Lower leg skin (tissue), 4 donors: ENCODE measurements around the gene C17orf113. TPM values are rescaled to one million over a fixed set of nuclear protein-coding genes. Genes with fewer than 3 reads are reported as not detected.

Experiments
- DNase-seq, 2 donors: peaks; one replicate each; pipeline ENCODE4 v3.0.0-alpha.2; 2019; ENCODE audit warnings: low spot score in 2 of 2
- H3K4me3 ChIP-seq: fragments of 200-600 bp; sonication (generic); 2 replicates; pipeline ENCODE4 v1.5.1; 2017; ENCODE audit warnings: mild to moderate bottlenecking, low read depth; ENCODE audit not compliant: poor library complexity, severe bottlenecking
- CTCF ChIP-seq, 3 donors: fragments of 450-650 bp; IDR thresholded peaks; one replicate each; pipeline ENCODE4 v1.5.1; 2016; ENCODE audit warnings: antibody characterized with exemption in 3 of 3, mild to moderate bottlenecking in 3 of 3, moderate library complexity in 2 of 3
- POLR2A ChIP-seq, 2 donors: fragments of 450-650 bp; IDR thresholded peaks; one replicate each; pipeline ENCODE4 v1.6.1; 2016 to 2017; ENCODE audit warnings: antibody characterized with exemption in 2 of 2, mild to moderate bottlenecking in 1 of 2, moderate library complexity in 1 of 2
- WGBS, 2 donors: methylation state at CpG; one replicate each; pipeline ENCODE4 v1.1.5; 2018; 5-methylcytosine and 5-hydroxymethylcytosine counted together
- intact Hi-C: fragments of 100-400 bp; cut with DNase I; formaldehyde crosslinking; loops from one replicate; pipeline ENCODE4 v1.15.0; 2023; ENCODE audit warnings: low total_unique reads
- total RNA-seq, 4 donors: library from RNA; depleted of rRNA; stranded (reverse); fragments of >200 nt; gene quantifications; one replicate each; pipeline ENCODE4 v1.1.0, GENCODE V29; 2016

Gene C17orf113
- total RNA-seq, 4 donors from 2014 or later: 0.97 to 1.8 (median 1.5) TPM

DNA sequence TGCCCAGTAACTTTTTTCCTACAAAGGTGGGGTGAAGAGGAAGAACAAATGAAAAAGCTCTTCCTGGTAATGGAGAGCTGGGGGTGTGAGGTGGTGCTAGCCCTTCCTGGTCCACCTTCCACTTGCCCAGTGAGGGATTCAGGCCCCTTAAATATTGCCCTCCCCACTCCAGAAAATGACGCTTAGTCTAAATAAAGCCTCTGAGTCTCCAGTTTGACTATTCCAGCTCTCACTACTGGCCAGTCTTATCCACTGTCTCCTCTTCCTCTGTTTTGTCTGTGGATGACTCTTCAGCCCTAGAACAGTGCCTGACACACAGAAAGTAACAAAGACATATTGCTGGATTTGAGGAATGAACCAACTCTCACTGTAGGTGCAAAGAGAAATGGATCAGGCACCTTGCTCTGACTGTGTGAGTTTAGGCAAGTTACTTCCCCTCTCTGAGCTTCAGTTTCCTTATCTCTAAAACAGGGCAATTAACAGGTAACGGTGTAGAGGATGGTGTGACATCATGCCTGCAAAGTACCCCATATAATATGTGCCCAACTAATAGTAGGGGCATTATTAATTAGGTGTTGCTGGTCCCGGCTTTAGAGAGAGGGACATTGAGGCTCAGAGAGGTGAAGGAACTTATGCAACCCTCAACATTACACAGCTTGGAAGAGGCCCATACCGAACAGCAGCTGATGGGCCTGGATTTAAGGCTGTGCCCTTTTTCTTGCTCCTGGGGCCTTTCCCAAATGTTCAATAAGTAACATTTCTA lies 26.6 kb upstream of the C17orf113 start:
- WGBS, 2 donors: 89 to 92% methylated on average over 4 of the region's 4 CpGs
- intact Hi-C loops: no loop called here
- TF ChIP-seq POLR2A (IDR thresholded peaks at IDR 0.05) (no peak), CTCF (IDR thresholded peaks at IDR 0.05) (no peak)
- H3K4me3 ChIP-seq: no peak overlapping the region
- no peak for DNase-seq

GRCh38 chr17:42075789-42076188 lies 25.4 kb upstream of the C17orf113 start:
- TF ChIP-seq POLR2A (IDR thresholded peaks at IDR 0.05): no peak
- TF ChIP-seq CTCF (IDR thresholded peaks at IDR 0.05): no peak
- no peak overlapping the region for H3K4me3 ChIP-seq
- DNase-seq: no peak
- 69 to 81% methylated on average over 6 of the region's 6 CpGs for WGBS, 2 donors
- intact Hi-C loops: no loop called here

DNA sequence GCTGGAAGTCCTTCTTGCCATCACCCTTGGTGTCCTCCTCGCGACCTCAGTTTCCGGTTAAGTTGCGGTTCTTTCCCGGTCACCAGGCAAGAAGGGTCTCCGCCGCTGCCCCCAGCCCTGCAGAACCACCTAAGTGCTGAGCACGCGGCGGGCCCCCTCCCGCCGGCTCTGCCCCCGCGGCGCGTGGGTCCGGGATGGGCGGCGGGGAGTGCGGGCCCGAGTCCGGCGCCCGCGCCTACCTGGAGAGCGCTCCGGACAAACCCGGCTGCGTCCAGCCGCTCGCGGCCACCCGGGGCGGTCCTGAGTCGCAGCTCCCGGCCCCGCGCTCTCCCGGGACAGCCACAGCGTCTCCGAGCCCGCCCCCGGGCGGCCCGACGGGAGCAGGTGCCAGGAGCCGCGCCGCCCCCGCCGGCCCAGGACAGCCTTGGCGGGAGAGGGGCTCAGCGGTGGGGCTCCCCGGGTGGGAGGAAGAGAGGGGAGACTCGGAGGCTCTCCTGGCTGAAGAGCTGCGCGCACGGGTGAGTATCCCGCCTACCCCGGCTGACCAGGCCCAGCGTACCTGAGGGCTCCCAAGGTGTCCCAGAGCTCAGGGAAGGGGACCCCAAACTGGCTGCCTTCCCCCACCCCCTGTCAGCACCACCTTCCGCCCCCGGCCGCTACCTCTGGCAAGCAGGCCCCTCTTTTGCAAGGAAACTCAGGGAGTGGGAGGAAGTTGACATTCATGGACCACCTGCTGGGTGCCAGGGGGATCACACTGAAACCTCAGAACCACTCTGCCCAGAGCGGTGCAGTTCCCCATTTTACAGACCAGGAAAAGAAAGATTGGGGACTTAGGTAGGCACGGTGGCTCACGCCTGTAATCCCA lies 22.2 kb upstream of the C17orf113 start:
- intact Hi-C loops: no loop called here

DNA sequence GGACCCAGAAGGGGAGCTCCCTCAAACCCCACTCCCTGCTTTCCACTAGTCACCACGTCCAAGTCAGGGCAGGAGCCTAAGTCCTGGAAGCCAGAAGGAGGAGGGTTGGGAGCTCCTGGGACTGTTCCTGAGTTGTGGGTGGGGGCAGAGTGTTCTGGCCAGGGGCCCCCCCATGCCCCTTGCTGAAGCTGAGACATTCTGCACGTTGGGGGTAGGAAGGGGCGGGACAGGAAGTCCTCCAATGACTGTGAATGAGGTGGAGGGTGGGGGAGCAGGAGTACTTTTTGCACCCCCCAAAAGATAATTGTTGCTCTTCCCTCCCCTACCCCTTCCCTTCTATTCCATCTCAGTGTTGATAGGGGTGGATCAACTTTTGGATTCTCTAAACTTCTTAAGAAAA lies 21.4 kb upstream of the C17orf113 start:
- no peak overlapping the region for H3K4me3 ChIP-seq
- DNase-seq: no peak
- TF ChIP-seq POLR2A (IDR thresholded peaks at IDR 0.05): no peak
- TF ChIP-seq CTCF (IDR thresholded peaks at IDR 0.05): no peak
- WGBS, 2 donors: 17 to 21% methylated on average over 3 of the region's 3 CpGs
- intact Hi-C loops: no loop called here

More for the DNA sequence above, 22.2 kb upstream of the C17orf113 start:
- no peak for DNase-seq
- TF ChIP-seq POLR2A (IDR thresholded peaks at IDR 0.05): no peak
- no peak for TF ChIP-seq CTCF (IDR thresholded peaks at IDR 0.05)
- WGBS, 2 donors: 25 to 38% methylated on average over 27 to 39 of the region's 67 CpGs
- no peak overlapping the region for H3K4me3 ChIP-seq

DNA sequence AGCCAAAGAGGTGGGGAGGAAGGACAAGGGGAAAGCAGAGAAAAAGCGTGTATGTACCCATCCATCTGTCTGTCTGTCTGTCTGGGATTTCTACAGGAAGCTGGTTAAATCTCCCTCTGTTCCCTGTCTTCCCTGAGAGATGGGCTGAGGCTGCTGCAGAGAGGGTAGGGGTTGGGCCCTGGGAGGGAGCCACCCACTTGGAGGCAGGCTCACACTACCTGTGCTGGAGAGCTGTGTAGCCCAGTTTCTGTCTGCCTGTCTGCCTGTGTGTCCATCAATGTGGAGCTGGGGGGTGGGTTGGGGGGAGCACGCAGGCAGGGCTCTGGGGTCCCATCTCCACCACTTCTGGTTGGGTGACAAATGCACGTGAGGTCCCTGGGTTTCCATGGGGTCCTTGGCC lies 18.6 kb upstream of the C17orf113 start:
- no peak overlapping the region for H3K4me3 ChIP-seq
- DNase-seq: no peak
- no peak for TF ChIP-seq POLR2A (IDR thresholded peaks at IDR 0.05)
- no peak for TF ChIP-seq CTCF (IDR thresholded peaks at IDR 0.05)
- intact Hi-C loops: loop anchor here (5.0 kb wide), 1 partner anchor 48 kb away; no protein-coding TSS in a partner anchor
- 78 to 85% methylated on average over 3 of the region's 3 CpGs for WGBS, 2 donors
